Neural progenitor cell (in vitro differentiated cells): Measurements from ENCODE around the gene BHMT. TPM values are rescaled to one million over a fixed set of nuclear protein-coding genes. Genes with fewer than 3 reads are reported as not detected.

Experiments used
- DNase-seq: peaks from one replicate; pipeline ENCODE4 v3.0.0-alpha.2; 2016; ENCODE audit warnings: low spot score
- H2AFZ ChIP-seq: fragments of 200-600 bp; sonication (generic); replicated peaks from 2 replicates; pipeline ENCODE4 v1.6.1; 2016; ENCODE audit warnings: antibody characterized with exemption
- H3F3A ChIP-seq: fragments of 200-600 bp; sonication (generic); 2 replicates; pipeline ENCODE4 v1.6.1; 2016; ENCODE audit warnings: antibody characterized with exemption, low read depth
- H3K27ac ChIP-seq: fragments of 200-600 bp; sonication (generic); 2 replicates; pipeline ENCODE4 v1.5.1; 2016; ENCODE audit warnings: mild to moderate bottlenecking
- H3K27me3 ChIP-seq: fragments of 200-600 bp; sonication (generic); 2 replicates; pipeline ENCODE4 v1.6.1; 2016; ENCODE audit warnings: mild to moderate bottlenecking, moderate library complexity
- H3K36me3 ChIP-seq: fragments of 200-600 bp; sonication (generic); 2 replicates; pipeline ENCODE4 v1.5.1; 2016
- H3K4me1 ChIP-seq: fragments of 200-600 bp; sonication (generic); 2 replicates; pipeline ENCODE4 v1.6.1; 2016; ENCODE audit warnings: mixed run types
- H3K4me2 ChIP-seq: fragments of 200-600 bp; sonication (generic); 2 replicates; pipeline ENCODE4 v1.6.1; 2016
- H3K4me3 ChIP-seq: fragments of 200-600 bp; sonication (generic); 2 replicates; pipeline ENCODE4 v1.5.1; 2016
- H3K79me2 ChIP-seq: fragments of 200-600 bp; sonication (generic); 2 replicates; pipeline ENCODE4 v1.6.1; 2016; ENCODE audit warnings: low read depth
- H3K9ac ChIP-seq: fragments of 200-600 bp; sonication (generic); 2 replicates; pipeline ENCODE4 v1.6.1; 2016
- H3K9me3 ChIP-seq: fragments of 200-600 bp; sonication (generic); 2 replicates; pipeline ENCODE4 v1.5.1; 2016; ENCODE audit warnings: low read depth
- H4K20me1 ChIP-seq: fragments of 200-600 bp; sonication (generic); 2 replicates; pipeline ENCODE4 v1.6.1; 2016; ENCODE audit warnings: low read depth
- H3K27ac Mint-ChIP-seq: 3 replicates; pipeline ENCODE4 v1.8.0; 2021; ENCODE audit warnings: mixed read lengths
- H3K27me3 Mint-ChIP-seq: 2 replicates; pipeline ENCODE4 v1.8.0; 2022; ENCODE audit warnings: low read depth, mild to moderate bottlenecking, inconsistent platforms, moderate library complexity, mixed read lengths; ENCODE audit not compliant: insufficient read depth
- H3K36me3 Mint-ChIP-seq: 3 replicates; pipeline ENCODE4 v1.8.0; 2021; ENCODE audit warnings: mixed read lengths
- H3K4me1 Mint-ChIP-seq: 3 replicates; pipeline ENCODE4 v1.8.0; 2021; ENCODE audit warnings: mixed read lengths
- H3K4me3 Mint-ChIP-seq: 3 replicates; pipeline ENCODE4 v1.8.0; 2021; ENCODE audit warnings: mild to moderate bottlenecking, moderate library complexity, mixed read lengths
- H3K9me3 Mint-ChIP-seq: 3 replicates; pipeline ENCODE4 v1.8.0; 2020; ENCODE audit warnings: mixed read lengths
- CTCF ChIP-seq: fragments of 200-600 bp; sonication (generic); IDR thresholded peaks from 2 replicates; pipeline ENCODE4 v1.5.1; 2017; ENCODE audit warnings: antibody characterized with exemption, mild to moderate bottlenecking
- EZH2 ChIP-seq: fragments of 200-600 bp; sonication (generic); IDR thresholded peaks from 2 replicates; pipeline ENCODE4 v1.6.1; 2017; ENCODE audit warnings: antibody characterized with exemption, mild to moderate bottlenecking, moderate library complexity
- EZH2phosphoT487 ChIP-seq: fragments of 200-600 bp; sonication (generic); IDR thresholded peaks from 2 replicates; pipeline ENCODE4 v1.6.1; 2017; ENCODE audit warnings: antibody characterized with exemption
- total RNA-seq: library from RNA; depleted of rRNA; stranded (reverse); fragments of >200 nt; gene quantifications from 2 replicates; pipeline ENCODE4 v1.2.3, GENCODE V29; 2015; ENCODE audit warnings: low replicate concordance

Gene BHMT
- 0.45 and 1.1 TPM in 2 replicates for total RNA-seq

GRCh38 chr5:79111387-79111959 lies at the start of gene BHMT:
TSS of gene BHMT (plus strand) at chr5:79111809. CDS start at chr5:79111886, 77 bp downstream.
- no peaks in the 10 kb centered on the region for H3F3A ChIP-seq
- H4K20me1 ChIP-seq: no peaks in the 10 kb centered on the region
- no peaks in the 10 kb centered on the region for H3K79me2 ChIP-seq
- peaks cover 56% of the 10 kb centered on the region for H3K27me3 ChIP-seq
- H3K27ac ChIP-seq: no peak within 1 kb of the TSS
- DNase-seq: peak; percentile 55
- H3K4me2 ChIP-seq: peak within 1 kb of the TSS; percentile 98
- H3K9me3 ChIP-seq: no peaks in the 10 kb centered on the region
- peaks cover 34% of the 10 kb centered on the region for H3K27me3 Mint-ChIP-seq
- H3K27ac Mint-ChIP-seq: no peak within 1 kb of the TSS
- no peak for TF ChIP-seq EZH2phosphoT487
- no peak for TF ChIP-seq CTCF
- no peak for TF ChIP-seq EZH2
- H2AFZ ChIP-seq: peak within 1 kb of the TSS; percentile 99
- peaks cover 2% of the 10 kb centered on the region for H3K4me1 Mint-ChIP-seq
- no peaks in the 10 kb centered on the region for H3K36me3 Mint-ChIP-seq
- H3K4me1 ChIP-seq: peaks cover 12% of the 10 kb centered on the region
- peak within 1 kb of the TSS; percentile 78 for H3K4me3 Mint-ChIP-seq
- H3K4me3 ChIP-seq: peak within 1 kb of the TSS; percentile 58
- no peaks in the 10 kb centered on the region for H3K36me3 ChIP-seq
- no peak within 1 kb of the TSS for H3K9ac ChIP-seq
- no peaks in the 10 kb centered on the region for H3K9me3 Mint-ChIP-seq

GRCh38 chr5:79062436-79062835 lies 49.2 kb upstream of the BHMT start:
- H3K9me3 ChIP-seq: no peaks in the 10 kb centered on the region
- Mint-ChIP-seq H3K4me3 (no peak overlapping the region), H3K36me3 (peaks cover 1% of the 10 kb centered on the region), H3K9me3 (peaks cover 2% of the 10 kb centered on the region), H3K4me1 (no peaks in the 10 kb centered on the region), H3K27me3 (peaks cover 3% of the 10 kb centered on the region), H3K27ac (no peak overlapping the region)
- H3K4me1 ChIP-seq: no peaks in the 10 kb centered on the region
- TF ChIP-seq EZH2 (no peak), CTCF (no peak), EZH2phosphoT487 (no peak)
- no peaks in the 10 kb centered on the region for H3K79me2 ChIP-seq
- H3K4me3 ChIP-seq: no peak overlapping the region
- DNase-seq: no peak
- H3K27ac ChIP-seq: no peak overlapping the region
- no peak overlapping the region for H3K4me2 ChIP-seq
- H3K27me3 ChIP-seq: no peaks in the 10 kb centered on the region
- H2AFZ ChIP-seq: no peak overlapping the region
- H3F3A ChIP-seq: no peaks in the 10 kb centered on the region
- H3K36me3 ChIP-seq: no peaks in the 10 kb centered on the region
- no peak overlapping the region for H3K9ac ChIP-seq
- H4K20me1 ChIP-seq: no peaks in the 10 kb centered on the region

- peaks cover 5% of the 10 kb centered on the region for H3K27me3 Mint-ChIP-seq
- Histone ChIP-seq H3K79me2 (no peaks in the 10 kb centered on the region), H4K20me1 (no peaks in the 10 kb centered on the region), H3K4me2 (no peak within 1 kb of the TSS), H3F3A (no peaks in the 10 kb centered on the region), H2AFZ (no peak within 1 kb of the TSS), H3K9ac (no peak within 1 kb of the TSS), H3K4me1 (no peaks in the 10 kb centered on the region), H3K9me3 (no peaks in the 10 kb centered on the region), H3K27me3 (no peaks in the 10 kb centered on the region), H3K4me3 (no peak within 1 kb of the TSS), H3K36me3 (no peaks in the 10 kb centered on the region), H3K27ac (no peak within 1 kb of the TSS)
- no peak within 1 kb of the TSS for H3K4me3 Mint-ChIP-seq
- no peak for DNase-seq
- peaks cover 15% of the 10 kb centered on the region for H3K9me3 Mint-ChIP-seq
- H3K36me3 Mint-ChIP-seq: peaks cover 7% of the 10 kb centered on the region
- TF ChIP-seq CTCF (no peak), EZH2 (no peak), EZH2phosphoT487 (no peak)
- no peak within 1 kb of the TSS for H3K27ac Mint-ChIP-seq
- peaks cover 9% of the 10 kb centered on the region for H3K4me1 Mint-ChIP-seq
These were observed 41.9 kb upstream of the BHMT start, which contains the start of the genes BHMT2 and DMGDH for GRCh38 chr5:79069488-79070349. TSS of gene BHMT2 (plus strand) at chr5:79069767. CDS start at chr5:79069783, 16 bp downstream. TSS of gene DMGDH (minus strand) at chr5:79069674. CDS start at chr5:79069620, 54 bp downstream.
